Spinal cord (tissue), 10 donors: ENCODE results near the gene CLDN20. TPM values are rescaled to one million over a fixed set of nuclear protein-coding genes. Genes with fewer than 3 reads are reported as not detected.

ENCODE experiments used
- DNase-seq, 6 donors: peaks; one replicate each; pipeline versions ENCODE4 v3.0.0 to v3.0.0-alpha.2; 2013 to 2015; ENCODE audit warnings: low spot score in 6 of 6, low read depth in 4 of 6
- H3K27ac ChIP-seq: one replicate; pipeline ENCODE4 v1.5.1; 2013; ENCODE audit warnings: low read depth, low read length, control low read depth
- H3K27me3 ChIP-seq: one replicate; pipeline ENCODE4 v1.6.1; 2013; ENCODE audit warnings: low read length; ENCODE audit not compliant: control insufficient read depth, insufficient read depth
- H3K36me3 ChIP-seq: one replicate; pipeline ENCODE4 v1.6.1; 2013; ENCODE audit warnings: low read length; ENCODE audit not compliant: control insufficient read depth, insufficient read depth
- H3K4me1 ChIP-seq: one replicate; pipeline ENCODE4 v1.6.1; 2013; ENCODE audit warnings: low read length; ENCODE audit not compliant: control insufficient read depth, insufficient read depth
- H3K4me3 ChIP-seq: one replicate; pipeline ENCODE4 v1.5.1; 2013; ENCODE audit warnings: low read depth, low read length, control low read depth
- H3K9me3 ChIP-seq: one replicate; pipeline ENCODE4 v1.6.1; 2013; ENCODE audit warnings: low read length; ENCODE audit not compliant: control insufficient read depth, insufficient read depth
- WGBS: methylation state at CpG from one replicate; pipeline ENCODE4 v1.1.5; 2013; ENCODE audit warnings: missing lambda C conversion rate; ENCODE audit not compliant: insufficient coverage; 5-methylcytosine and 5-hydroxymethylcytosine counted together
- polyA plus RNA-seq, 2 donors: library from polyadenylated mRNA; unstranded; fragments of 120-200 nt; gene quantifications; one replicate each; pipeline ENCODE4 v1.2.1, GENCODE V29; 2013; ENCODE audit not compliant: insufficient read length in 2 of 2
- total RNA-seq, 2 donors: library from RNA; depleted of rRNA in 1 of 2; stranded (reverse); fragments of 120-200 nt in 1 of 2; fragments of >200 nt in 1 of 2; gene quantifications; one replicate each; pipeline versions ENCODE4 v1.2.3 to v1.2.4, GENCODE V29; 2013 to 2014
- donor health status: healthy.

Gene CLDN20
- total and polyA plus RNA-seq, 4 donors, result 0.71 to 0.87 (median 0.79) TPM; not detected in 1

GRCh38 chr6:155253337-155253736, 10.5 kb upstream of the CLDN20 start:
- Histone ChIP-seq H3K36me3 (peaks cover 22% of the 10 kb centered on the region), H3K27me3 (no peaks in the 10 kb centered on the region), H3K4me3 (no peak overlapping the region), H3K27ac (no peak overlapping the region), H3K9me3 (no peaks in the 10 kb centered on the region), H3K4me1 (no peaks in the 10 kb centered on the region)
- no CpG with 5 or more reads among the region's 1 CpG for WGBS
- no peak for DNase-seq

- H3K27ac ChIP-seq, result no peak overlapping the region
- H3K27me3 ChIP-seq, result no peaks in the 10 kb centered on the region
- peaks cover 23% of the 10 kb centered on the region for H3K36me3 ChIP-seq
- H3K9me3 ChIP-seq, result no peaks in the 10 kb centered on the region
- no peak overlapping the region for H3K4me3 ChIP-seq
- DNase-seq, result no peak
- WGBS, result 78% methylated on average over 4 of the region's 10 CpGs
- peaks cover 5% of the 10 kb centered on the region for H3K4me1 ChIP-seq
Measured at GRCh38 chr6:155254139-155254538, 9.7 kb upstream of the CLDN20 start.

GRCh38 chr6:155256122-155256795, 7.6 kb upstream of the CLDN20 start:
- Histone ChIP-seq H3K27me3 (no peaks in the 10 kb centered on the region), H3K4me1 (peaks cover 11% of the 10 kb centered on the region), H3K4me3 (no peak overlapping the region), H3K27ac (no peak overlapping the region), H3K36me3 (peaks cover 24% of the 10 kb centered on the region), H3K9me3 (no peaks in the 10 kb centered on the region)
- no peak for DNase-seq
- WGBS, result 86% methylated on average over 13 of the region's 13 CpGs

- Histone ChIP-seq H3K9me3 (no peaks in the 10 kb centered on the region), H3K4me3 (no peak overlapping the region), H3K27me3 (no peaks in the 10 kb centered on the region), H3K36me3 (peaks cover 19% of the 10 kb centered on the region), H3K4me1 (peaks cover 15% of the 10 kb centered on the region), H3K27ac (no peak overlapping the region)
- peak in 1 of 6 donors; percentile 69 for DNase-seq
- WGBS, result 82% methylated on average over 3 of the region's 9 CpGs
Measured at GRCh38 chr6:155257796-155258195, 6.0 kb upstream of the CLDN20 start.

- no peak for DNase-seq
- Histone ChIP-seq H3K27me3 (no peaks in the 10 kb centered on the region), H3K4me1 (peaks cover 15% of the 10 kb centered on the region), H3K27ac (no peak overlapping the region), H3K4me3 (no peak overlapping the region), H3K36me3 (peaks cover 14% of the 10 kb centered on the region), H3K9me3 (no peaks in the 10 kb centered on the region)
- no CpG with 5 or more reads among the region's 3 CpGs for WGBS
Measured at GRCh38 chr6:155259204-155259603, 4.6 kb upstream of the CLDN20 start.

- DNase-seq, result no peak
- 82% methylated on average over 3 of the region's 5 CpGs for WGBS
- Histone ChIP-seq H3K27me3 (no peaks in the 10 kb centered on the region), H3K9me3 (no peaks in the 10 kb centered on the region), H3K4me3 (no peak overlapping the region), H3K4me1 (peaks cover 15% of the 10 kb centered on the region), H3K36me3 (peaks cover 14% of the 10 kb centered on the region), H3K27ac (no peak overlapping the region)
Measured at GRCh38 chr6:155259897-155260296, 3.9 kb upstream of the CLDN20 start.

- H3K4me3 ChIP-seq, result no peak overlapping the region
- peaks cover 15% of the 10 kb centered on the region for H3K4me1 ChIP-seq
- peaks cover 14% of the 10 kb centered on the region for H3K36me3 ChIP-seq
- no peaks in the 10 kb centered on the region for H3K27me3 ChIP-seq
- H3K27ac ChIP-seq, result no peak overlapping the region
- WGBS, result 0% methylated on average over 1 of the region's 3 CpGs
- H3K9me3 ChIP-seq, result no peaks in the 10 kb centered on the region
- peak in 1 of 6 donors; percentile 55 for DNase-seq
Measured at GRCh38 chr6:155260686-155261085, 3.1 kb upstream of the CLDN20 start.

- 73% methylated on average over 2 of the region's 11 CpGs for WGBS
- peaks cover 15% of the 10 kb centered on the region for H3K4me1 ChIP-seq
- no peak for DNase-seq
- peaks cover 13% of the 10 kb centered on the region for H3K36me3 ChIP-seq
- no peaks in the 10 kb centered on the region for H3K9me3 ChIP-seq
- H3K27me3 ChIP-seq, result no peaks in the 10 kb centered on the region
- H3K27ac ChIP-seq, result no peak overlapping the region
- H3K4me3 ChIP-seq, result no peak overlapping the region
Measured at GRCh38 chr6:155261111-155261900, 2.5 kb upstream of the CLDN20 start.

GRCh38 chr6:155262655-155263054, 1.2 kb upstream of the CLDN20 start:
- no peaks in the 10 kb centered on the region for H3K9me3 ChIP-seq
- no CpG with 5 or more reads among the region's 4 CpGs for WGBS
- no peak for DNase-seq
- H3K4me3 ChIP-seq, result no peak overlapping the region
- H3K27me3 ChIP-seq, result no peaks in the 10 kb centered on the region
- H3K4me1 ChIP-seq, result peaks cover 15% of the 10 kb centered on the region
- H3K27ac ChIP-seq, result no peak overlapping the region
- H3K36me3 ChIP-seq, result peaks cover 7% of the 10 kb centered on the region
